Loucy (cell line): ENCODE results near the gene CT47C1.

Experiments
- H2AFZ ChIP-seq: fragments of 200-600 bp; sonication (generic); 2 replicates; pipeline ENCODE4 v1.6.0; 2016; ENCODE audit warnings: antibody characterized with exemption, mild to moderate bottlenecking, low read length, moderate library complexity
- H3F3A ChIP-seq: fragments of 200-600 bp; 2 replicates; pipeline ENCODE4 v1.6.0; 2016; ENCODE audit warnings: antibody characterized with exemption, low read depth, mild to moderate bottlenecking
- H3K27me3 ChIP-seq: fragments of 200-600 bp; sonication (generic); 2 replicates; pipeline ENCODE4 v1.6.1; 2014; ENCODE audit warnings: low read length, mild to moderate bottlenecking; ENCODE audit not compliant: insufficient read depth, poor library complexity, severe bottlenecking
- H3K36me3 ChIP-seq: fragments of 200-600 bp; sonication (generic); 2 replicates; pipeline ENCODE4 v1.6.1; 2016; ENCODE audit warnings: low read length; ENCODE audit not compliant: insufficient read depth
- H3K4me1 ChIP-seq: fragments of 200-600 bp; sonication (generic); 2 replicates; pipeline ENCODE4 v1.5.1; 2014; ENCODE audit warnings: low read length, mild to moderate bottlenecking; ENCODE audit not compliant: insufficient read depth, poor library complexity, severe bottlenecking
- H3K4me2 ChIP-seq: fragments of 200-600 bp; sonication (generic); 2 replicates; pipeline ENCODE4 v1.6.0; 2014; ENCODE audit warnings: antibody characterized with exemption, low read length, low read depth, mild to moderate bottlenecking; ENCODE audit not compliant: poor library complexity, severe bottlenecking
- H3K4me3 ChIP-seq: fragments of 200-600 bp; sonication (generic); 2 replicates; pipeline ENCODE4 v1.5.1; 2014; ENCODE audit warnings: low read length, mild to moderate bottlenecking, mixed read lengths; ENCODE audit not compliant: poor library complexity, severe bottlenecking
- H3K79me2 ChIP-seq: fragments of 200-600 bp; sonication (generic); 2 replicates; pipeline ENCODE4 v1.6.1; 2014; ENCODE audit warnings: low read length; ENCODE audit not compliant: insufficient read depth
- H3K9ac ChIP-seq: fragments of 200-600 bp; sonication (generic); 2 replicates; pipeline ENCODE4 v1.6.0; 2014; ENCODE audit warnings: mild to moderate bottlenecking, low read depth, low read length, moderate library complexity; ENCODE audit not compliant: poor library complexity, severe bottlenecking
- H3K9me2 ChIP-seq: fragments of 200-600 bp; sonication (generic); replicated peaks from 2 replicates; pipeline ENCODE4 v1.6.1; 2016; ENCODE audit warnings: low read depth, low read length, mixed read lengths
- H3K9me3 ChIP-seq: fragments of 200-600 bp; sonication (generic); 2 replicates; pipeline ENCODE4 v1.6.1; 2014; ENCODE audit warnings: mild to moderate bottlenecking, antibody characterized with exemption, low read length, low read depth; ENCODE audit not compliant: insufficient read depth
- H4K20me1 ChIP-seq: fragments of 200-600 bp; sonication (generic); 2 replicates; pipeline ENCODE4 v1.6.0; 2014; ENCODE audit warnings: antibody characterized with exemption, low read length, mild to moderate bottlenecking; ENCODE audit not compliant: insufficient read depth, poor library complexity, severe bottlenecking
- EZH2phosphoT487 ChIP-seq: fragments of 200-600 bp; IDR thresholded peaks from 2 replicates; pipeline ENCODE4 v1.6.1; 2018; ENCODE audit warnings: antibody characterized with exemption, mild to moderate bottlenecking, moderate library complexity, borderline replicate concordance
- TF ChIP-seq, protein P1 (sequence below): fragments of 200-600 bp; sonication (generic); conservative IDR thresholded peaks from 2 replicates; pipeline ENCODE4 v1.5.1; 2014; ENCODE audit warnings: mild to moderate bottlenecking, antibody characterized with exemption, low read length

Gene CT47C1

DNA sequence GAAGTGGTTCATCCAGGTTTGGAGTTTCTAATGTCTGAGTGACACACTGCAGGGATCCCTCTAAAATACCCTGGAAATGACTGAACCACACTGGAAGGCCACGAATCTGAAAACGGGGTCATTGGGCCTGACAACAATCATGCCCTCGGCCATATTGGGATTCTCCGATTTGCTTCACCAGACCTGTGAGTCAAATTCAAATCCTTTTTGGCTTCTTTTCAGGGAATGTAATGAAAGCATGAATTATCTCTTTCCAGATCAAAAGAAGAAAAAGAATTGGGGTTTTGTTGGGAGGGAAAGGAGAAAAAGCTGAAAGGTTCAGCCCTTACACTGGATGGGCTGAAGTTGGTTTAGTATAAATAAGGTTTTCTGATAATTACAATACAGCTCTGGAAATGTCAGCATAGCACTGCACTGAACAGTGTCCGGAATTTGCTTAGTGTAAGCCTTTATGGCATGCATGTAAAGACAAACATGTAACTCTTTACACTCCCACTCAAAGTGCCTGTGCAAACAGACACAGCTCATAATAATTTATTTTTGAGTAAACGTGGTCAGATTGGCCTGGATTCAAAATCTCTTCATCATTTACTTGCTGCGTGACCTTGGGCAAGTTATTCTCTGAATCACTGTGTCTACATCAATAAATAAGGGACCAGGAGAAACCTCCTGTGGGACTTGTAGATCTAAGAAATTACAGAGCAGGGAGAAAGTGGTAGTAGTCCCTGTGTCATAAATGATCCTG is 21.4 kb downstream of the CT47C1 start:
- Histone ChIP-seq H3K36me3 (no peaks in the 10 kb centered on the region), H3F3A (no peaks in the 10 kb centered on the region), H3K9ac (no peak overlapping the region), H3K4me1 (no peaks in the 10 kb centered on the region), H3K79me2 (no peaks in the 10 kb centered on the region), H3K27me3 (no peaks in the 10 kb centered on the region), H3K9me3 (no peaks in the 10 kb centered on the region), H2AFZ (no peak overlapping the region), H3K4me3 (no peak overlapping the region), H3K9me2 (no peaks in the 10 kb centered on the region), H3K4me2 (no peak overlapping the region), H4K20me1 (no peaks in the 10 kb centered on the region)
- no peak for TF ChIP-seq EZH2phosphoT487
- TF ChIP-seq, protein P1, sequence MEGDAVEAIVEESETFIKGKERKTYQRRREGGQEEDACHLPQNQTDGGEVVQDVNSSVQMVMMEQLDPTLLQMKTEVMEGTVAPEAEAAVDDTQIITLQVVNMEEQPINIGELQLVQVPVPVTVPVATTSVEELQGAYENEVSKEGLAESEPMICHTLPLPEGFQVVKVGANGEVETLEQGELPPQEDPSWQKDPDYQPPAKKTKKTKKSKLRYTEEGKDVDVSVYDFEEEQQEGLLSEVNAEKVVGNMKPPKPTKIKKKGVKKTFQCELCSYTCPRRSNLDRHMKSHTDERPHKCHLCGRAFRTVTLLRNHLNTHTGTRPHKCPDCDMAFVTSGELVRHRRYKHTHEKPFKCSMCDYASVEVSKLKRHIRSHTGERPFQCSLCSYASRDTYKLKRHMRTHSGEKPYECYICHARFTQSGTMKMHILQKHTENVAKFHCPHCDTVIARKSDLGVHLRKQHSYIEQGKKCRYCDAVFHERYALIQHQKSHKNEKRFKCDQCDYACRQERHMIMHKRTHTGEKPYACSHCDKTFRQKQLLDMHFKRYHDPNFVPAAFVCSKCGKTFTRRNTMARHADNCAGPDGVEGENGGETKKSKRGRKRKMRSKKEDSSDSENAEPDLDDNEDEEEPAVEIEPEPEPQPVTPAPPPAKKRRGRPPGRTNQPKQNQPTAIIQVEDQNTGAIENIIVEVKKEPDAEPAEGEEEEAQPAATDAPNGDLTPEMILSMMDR = no peak

- no peak overlapping the region for H3K9ac ChIP-seq
- H2AFZ ChIP-seq = no peak overlapping the region
- H3K9me3 ChIP-seq = no peaks in the 10 kb centered on the region
- no peak overlapping the region for H3K4me2 ChIP-seq
- H3K27me3 ChIP-seq = no peaks in the 10 kb centered on the region
- no peak overlapping the region for H3K4me3 ChIP-seq
- H3K36me3 ChIP-seq = no peaks in the 10 kb centered on the region
- H3K9me2 ChIP-seq = no peaks in the 10 kb centered on the region
- TF ChIP-seq, protein P1 = no peak
- TF ChIP-seq EZH2phosphoT487 = no peak
- no peaks in the 10 kb centered on the region for H3K79me2 ChIP-seq
- no peaks in the 10 kb centered on the region for H4K20me1 ChIP-seq
- no peaks in the 10 kb centered on the region for H3K4me1 ChIP-seq
- H3F3A ChIP-seq = no peaks in the 10 kb centered on the region
Observed at GRCh38 chrX:119094819-119095218, 22.0 kb downstream of the CT47C1 start.

DNA sequence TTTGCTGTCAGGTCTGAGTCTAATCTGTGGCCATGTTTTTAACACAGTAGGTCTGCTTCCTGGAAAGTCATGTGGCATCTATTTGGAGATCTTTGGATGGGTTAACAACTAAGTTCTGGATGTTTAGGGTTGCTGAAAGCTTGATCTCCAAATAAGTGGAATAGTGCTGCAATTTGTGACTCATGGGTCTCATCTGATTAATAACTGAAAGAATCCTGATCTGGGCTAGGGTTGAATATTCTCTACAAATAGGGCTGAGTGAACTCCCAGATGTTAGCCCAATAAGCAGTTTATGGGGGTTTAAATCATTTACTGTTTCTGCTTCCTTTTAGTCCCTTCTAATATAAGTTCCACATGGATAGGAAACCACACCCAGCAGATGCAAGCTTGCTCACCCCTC is 23.1 kb downstream of the CT47C1 start:
- Histone ChIP-seq H3K9me2 (no peaks in the 10 kb centered on the region), H3K9ac (no peak overlapping the region), H3K9me3 (no peaks in the 10 kb centered on the region), H2AFZ (no peak overlapping the region), H4K20me1 (no peaks in the 10 kb centered on the region), H3K36me3 (no peaks in the 10 kb centered on the region), H3K27me3 (no peaks in the 10 kb centered on the region), H3K4me2 (no peak overlapping the region), H3F3A (no peaks in the 10 kb centered on the region), H3K4me1 (no peaks in the 10 kb centered on the region), H3K4me3 (no peak overlapping the region), H3K79me2 (no peaks in the 10 kb centered on the region)
- TF ChIP-seq, protein P1 = no peak
- no peak for TF ChIP-seq EZH2phosphoT487
